Stimulated activated CD4-positive, alpha-beta T cell treated with anti-CD3 and anti-CD28 coated beads, Interleukin-15, amount 100 ng/mL, for 48 hours (primary cell): ENCODE data around the gene ZNF512.

Experiments used
- DNase-seq, 2 donors: peaks; one replicate each; pipeline ENCODE4 v3.0.0-alpha.2; 2020; ENCODE audit warnings: low read depth in 2 of 2

ZNF512 gene

DNA sequence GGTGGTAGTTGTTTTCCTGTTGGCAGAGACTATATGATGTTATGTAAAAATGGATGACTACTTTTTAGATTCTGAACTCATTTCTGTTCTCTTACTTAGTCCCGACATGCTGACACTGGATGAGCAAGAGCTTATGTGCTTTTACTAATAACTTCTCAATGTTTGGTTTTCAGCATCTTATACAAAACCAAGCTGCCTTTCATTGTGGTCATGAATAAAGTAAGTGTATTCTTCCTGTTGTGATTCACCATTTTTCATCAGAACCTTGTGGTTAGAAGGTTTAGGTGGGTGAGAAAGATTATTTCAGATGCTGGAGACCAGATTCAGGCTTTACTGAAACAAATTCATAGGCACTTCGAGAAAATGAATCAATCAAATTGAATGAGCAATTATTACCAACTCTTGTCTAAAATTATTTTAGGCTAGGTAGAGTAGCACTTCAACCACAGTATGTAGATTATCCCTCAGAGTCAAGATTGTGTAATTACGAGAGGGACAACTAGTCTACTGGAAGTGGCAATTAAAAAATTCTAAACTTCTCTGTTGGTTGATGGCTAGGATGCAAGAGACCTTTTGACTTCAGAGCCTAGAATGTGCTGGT is 55.3 kb downstream of the ZNF512 start:
- no peak for DNase-seq

GRCh38 chr2:27638709-27639108 is 55.9 kb downstream of the ZNF512 start:
- peak in 1 of 2 donors; percentile 19 for DNase-seq

GRCh38 chr2:27640722-27641245 is 57.9 kb downstream of the ZNF512 start:
- DNase-seq, result no peak

GRCh38 chr2:27645197-27645596 is 62.4 kb downstream of the ZNF512 start:
- no peak for DNase-seq

DNA sequence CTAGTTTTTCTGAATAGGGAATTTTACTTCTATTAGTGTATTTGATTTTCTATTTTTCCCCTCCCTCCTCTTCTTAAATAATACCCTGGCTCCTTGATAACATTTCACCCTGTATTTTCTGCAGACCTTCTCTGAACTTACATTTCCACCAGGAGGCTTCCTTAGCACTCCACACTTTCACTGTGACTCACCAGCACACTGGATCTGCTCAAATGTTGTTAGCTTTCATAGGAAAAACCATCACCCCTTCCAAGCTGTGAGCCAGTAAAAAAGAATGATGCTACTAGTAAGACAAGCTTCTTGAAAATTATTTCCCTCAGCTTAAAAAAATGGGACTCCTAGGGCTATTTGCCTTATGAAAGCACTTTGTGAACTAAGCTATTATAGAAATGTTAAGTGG is 64.4 kb downstream of the ZNF512 start:
- no peak for DNase-seq

GRCh38 chr2:27647737-27648136 is 64.9 kb downstream of the ZNF512 start:
- no peak for DNase-seq

DNA sequence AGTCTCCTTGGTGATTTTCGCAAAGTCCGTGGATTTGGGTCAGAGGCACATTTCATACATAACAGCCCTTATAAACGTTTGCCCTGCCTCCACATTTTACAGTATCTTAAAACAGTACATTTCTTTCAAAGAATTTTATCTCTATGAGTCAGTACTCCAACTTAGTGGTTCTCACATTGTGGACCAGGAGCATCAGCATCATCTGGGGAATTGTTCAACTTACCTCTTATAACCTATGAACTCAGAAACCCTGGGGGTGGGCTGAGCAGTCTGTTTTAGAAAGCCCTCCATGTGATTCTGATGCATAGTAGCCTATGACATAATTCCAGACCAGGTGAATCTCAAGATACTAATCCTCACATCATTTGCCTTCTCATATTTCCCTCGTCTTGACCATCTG is 68.2 kb downstream of the ZNF512 start:
- DNase-seq, result no peak

DNA sequence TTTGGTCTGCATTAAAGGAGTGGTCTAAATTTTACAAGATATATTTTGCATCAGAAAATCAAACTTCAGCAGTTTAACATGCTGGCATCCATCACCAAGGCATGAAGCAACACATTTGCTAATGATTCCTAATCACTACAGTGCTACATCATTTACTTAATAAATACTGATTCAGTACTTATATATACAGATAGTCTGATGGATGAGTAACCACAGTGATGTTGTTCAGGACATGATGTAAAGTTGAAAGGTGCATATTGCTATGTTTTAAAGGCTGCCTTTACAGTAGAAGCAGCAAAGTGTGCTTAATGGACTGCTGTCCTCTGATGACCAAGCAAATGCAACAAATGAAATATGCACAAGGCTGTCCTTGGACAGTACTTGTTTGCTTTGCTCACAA is 69.5 kb downstream of the ZNF512 start:
- DNase-seq, result no peak

DNA sequence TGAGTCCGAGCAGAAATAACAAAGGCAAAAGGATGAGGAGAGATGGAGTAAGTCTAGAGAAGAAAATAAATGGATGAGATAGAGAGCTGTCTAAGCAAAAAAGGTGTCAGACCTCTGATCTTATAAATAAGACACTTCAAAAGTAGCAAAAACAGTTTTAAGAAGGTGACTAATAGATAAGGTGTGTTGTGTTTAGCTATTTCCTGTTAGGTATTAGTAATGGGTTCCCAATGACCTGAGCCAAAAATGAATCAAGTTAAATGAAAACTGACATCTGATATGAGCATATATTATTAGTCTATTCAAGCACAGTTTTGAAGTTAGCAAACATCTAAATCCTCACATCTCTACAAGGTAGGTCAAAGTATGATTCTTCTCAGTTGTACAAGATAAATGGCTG is 69.9 kb downstream of the ZNF512 start:
- DNase-seq, result no peak

GRCh38 chr2:27653397-27653796 is 70.6 kb downstream of the ZNF512 start:
- no peak for DNase-seq

DNA sequence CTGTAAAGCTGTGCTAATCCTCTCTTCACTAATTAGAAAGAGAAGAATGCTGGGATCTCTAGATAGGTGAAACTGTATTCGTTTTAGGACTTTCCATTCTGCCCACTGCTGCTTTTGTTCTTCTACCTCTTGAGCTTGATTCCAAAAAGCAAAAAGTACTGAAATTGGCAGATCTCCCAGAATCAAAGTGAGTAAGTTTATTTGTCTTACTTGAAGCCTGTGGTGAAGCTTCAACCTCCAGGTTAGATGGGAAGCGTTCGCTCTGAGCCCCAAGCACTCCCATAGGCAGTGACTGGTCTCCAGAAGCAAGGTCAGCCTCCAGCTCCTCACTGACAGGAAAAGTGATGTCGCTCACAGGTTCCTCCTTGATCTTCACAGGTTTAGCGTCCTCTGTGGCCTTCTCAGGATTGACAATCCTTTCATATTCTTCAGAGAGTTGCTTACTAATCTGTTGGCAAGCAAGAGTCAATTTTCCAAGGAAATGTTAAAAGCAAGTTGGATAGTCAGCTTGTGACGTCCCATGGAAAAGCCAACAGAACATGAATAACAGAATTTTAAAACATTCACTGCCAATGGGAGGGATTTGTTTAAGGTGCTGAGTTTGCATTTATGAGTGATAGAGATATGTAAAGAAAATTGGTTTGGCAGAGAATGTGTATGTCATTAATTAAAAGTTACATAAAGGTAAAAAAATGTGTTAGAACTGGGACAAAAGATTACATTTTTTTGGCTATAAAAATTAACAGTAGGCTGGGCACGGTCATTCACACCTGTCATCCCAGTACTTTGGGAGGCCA is 72.5 kb downstream of the ZNF512 start:
- DNase-seq, result no peak

GRCh38 chr2:27661371-27661770 is 78.5 kb downstream of the ZNF512 start:
- DNase-seq, result no peak

DNA sequence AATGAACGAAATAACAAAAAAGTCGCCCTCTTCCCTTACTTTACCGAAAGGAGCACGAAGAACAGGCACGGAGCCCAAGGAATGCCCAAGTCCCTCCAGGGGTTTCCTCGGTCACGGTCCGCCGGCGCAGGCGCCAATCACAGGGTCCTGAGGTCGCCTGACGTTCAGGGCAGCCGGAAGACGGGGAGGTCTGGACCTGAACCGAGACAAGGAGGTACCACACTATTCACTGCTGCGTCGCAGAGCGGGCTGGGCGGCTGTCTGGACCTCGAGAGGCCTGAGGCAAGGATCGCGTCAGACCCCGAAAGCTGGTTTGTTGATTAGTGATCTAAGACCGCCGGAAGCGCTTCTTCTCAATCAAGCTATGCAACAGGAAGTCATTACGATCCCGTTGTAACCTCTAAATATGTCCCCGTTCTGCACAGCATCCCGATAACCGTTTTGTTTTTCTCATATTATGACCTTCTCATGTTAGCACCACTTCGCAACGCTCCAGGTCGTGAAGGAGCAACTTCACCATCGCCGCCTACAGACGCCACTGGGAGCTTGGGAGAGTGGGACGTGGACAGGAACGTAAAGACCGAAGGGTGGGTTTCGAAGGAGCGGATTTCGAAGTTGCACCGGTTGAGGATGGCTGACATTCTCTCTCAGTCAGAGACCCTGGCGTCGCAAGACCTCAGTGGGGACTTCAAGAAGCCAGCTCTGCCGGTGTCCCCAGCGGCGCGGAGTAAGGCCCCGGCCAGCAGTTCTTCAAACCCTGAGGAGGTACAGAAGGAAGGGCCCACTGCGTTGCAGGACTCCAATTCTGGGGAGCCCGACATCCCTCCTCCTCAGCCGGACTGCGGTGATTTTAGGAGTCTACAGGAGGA is 80.7 kb downstream of the ZNF512 start, which contains the start of the genes SLC4A1AP and SUPT7L:
Gene SLC4A1AP, plus strand, starts transcription at position 605 of the 869 bp plus-strand sequence. Its CDS starts 26 bp downstream, at position 631.
Gene SUPT7L, minus strand, starts transcription at position 330 of the 869 bp plus-strand sequence. CDS start 1,422 bp downstream, outside the sequence.
- peak; percentile 57 for DNase-seq

- DNase-seq, result peak in 1 of 2 donors; percentile 6
These were observed 81.3 kb downstream of the ZNF512 start for GRCh38 chr2:27664154-27664574.

- DNase-seq, result no peak
These were observed 82.0 kb downstream of the ZNF512 start for GRCh38 chr2:27664622-27665363.

- DNase-seq, result no peak
These were observed 84.6 kb downstream of the ZNF512 start for GRCh38 chr2:27667446-27667845.

GRCh38 chr2:27671235-27671634 is 88.4 kb downstream of the ZNF512 start:
- no peak for DNase-seq
